Nephron progenitor cell (in vitro differentiated cells): ENCODE data around the gene KLHL29.

ENCODE experiments used
- DNase-seq: peaks from one replicate; pipeline ENCODE4 v3.0.0; 2021
- H3K27ac Mint-ChIP-seq: 2 replicates; pipeline ENCODE4 v1.8.0; 2021; ENCODE audit warnings: mild to moderate bottlenecking, moderate library complexity, mixed read lengths
- H3K27me3 Mint-ChIP-seq: 2 replicates; pipeline ENCODE4 v1.8.0; 2021; ENCODE audit warnings: mild to moderate bottlenecking, low read depth, mixed read lengths; ENCODE audit not compliant: poor library complexity
- H3K36me3 Mint-ChIP-seq: 2 replicates; pipeline ENCODE4 v1.8.0; 2021; ENCODE audit warnings: low read depth, mixed read lengths
- H3K4me1 Mint-ChIP-seq: 2 replicates; pipeline ENCODE4 v1.8.0; 2021; ENCODE audit warnings: mixed read lengths
- H3K4me3 Mint-ChIP-seq: 2 replicates; pipeline ENCODE4 v1.8.0; 2021; ENCODE audit warnings: mild to moderate bottlenecking, moderate library complexity, mixed read lengths
- H3K9me3 Mint-ChIP-seq: 2 replicates; pipeline ENCODE4 v1.8.0; 2021; ENCODE audit warnings: mild to moderate bottlenecking, moderate library complexity, mixed read lengths
- CTCF ChIP-seq: fragments of 200-600 bp; sonication (generic); IDR thresholded peaks from 2 replicates; pipeline ENCODE4 v1.5.0; 2021; ENCODE audit warnings: antibody characterized with exemption

KLHL29 gene

GRCh38 chr2:23385748-23386338 lies 864 bp downstream of the KLHL29 start:
- Mint-ChIP-seq H3K4me1 (peaks cover 32% of the 10 kb centered on the region), H3K4me3 (peak overlapping the region; percentile 93), H3K27ac (no peak overlapping the region), H3K36me3 (no peaks in the 10 kb centered on the region), H3K9me3 (no peaks in the 10 kb centered on the region), H3K27me3 (peaks cover 74% of the 10 kb centered on the region)
- peak; percentile 52 for DNase-seq
- TF ChIP-seq CTCF = no peak

- DNase-seq = peak; percentile 67
- Mint-ChIP-seq H3K27me3 (peaks cover 66% of the 10 kb centered on the region), H3K4me3 (peak overlapping the region; percentile 93), H3K4me1 (peaks cover 25% of the 10 kb centered on the region), H3K36me3 (no peaks in the 10 kb centered on the region), H3K9me3 (no peaks in the 10 kb centered on the region), H3K27ac (peak overlapping the region; percentile 22)
- TF ChIP-seq CTCF = no peak
Observed at GRCh38 chr2:23386339-23387220, 1.6 kb downstream of the KLHL29 start.

GRCh38 chr2:23387221-23387550 lies 2.2 kb downstream of the KLHL29 start:
- H3K4me1 Mint-ChIP-seq = peaks cover 23% of the 10 kb centered on the region
- peaks cover 60% of the 10 kb centered on the region for H3K27me3 Mint-ChIP-seq
- no peak for DNase-seq

GRCh38 chr2:23387845-23388244 lies 2.9 kb downstream of the KLHL29 start:
- Mint-ChIP-seq H3K4me1 (peaks cover 24% of the 10 kb centered on the region), H3K27ac (no peak overlapping the region), H3K4me3 (peak overlapping the region; percentile 83), H3K9me3 (no peaks in the 10 kb centered on the region), H3K36me3 (no peaks in the 10 kb centered on the region), H3K27me3 (peaks cover 54% of the 10 kb centered on the region)
- DNase-seq = no peak
- TF ChIP-seq CTCF = no peak

More at GRCh38 chr2:23387221-23387550, 2.2 kb downstream of the KLHL29 start:
- TF ChIP-seq CTCF = no peak
- H3K36me3 Mint-ChIP-seq = no peaks in the 10 kb centered on the region
- peak overlapping the region; percentile 83 for H3K4me3 Mint-ChIP-seq
- no peak overlapping the region for H3K27ac Mint-ChIP-seq
- H3K9me3 Mint-ChIP-seq = no peaks in the 10 kb centered on the region

GRCh38 chr2:23388294-23388693 lies 3.3 kb downstream of the KLHL29 start:
- DNase-seq = no peak
- H3K27ac Mint-ChIP-seq = no peak overlapping the region
- H3K4me1 Mint-ChIP-seq = peaks cover 28% of the 10 kb centered on the region
- no peaks in the 10 kb centered on the region for H3K36me3 Mint-ChIP-seq
- no peaks in the 10 kb centered on the region for H3K9me3 Mint-ChIP-seq
- H3K27me3 Mint-ChIP-seq = peaks cover 49% of the 10 kb centered on the region
- TF ChIP-seq CTCF = no peak
- no peak overlapping the region for H3K4me3 Mint-ChIP-seq
